ENCODE measurements around the gene ANAPC5. TPM values are rescaled to one million over a fixed set of nuclear protein-coding genes. Genes with fewer than 3 reads are reported as not detected.

Gene ANAPC5
- polyA plus RNA-seq, 3 donors = 67.3 to 161 (median 114) TPM

DNA sequence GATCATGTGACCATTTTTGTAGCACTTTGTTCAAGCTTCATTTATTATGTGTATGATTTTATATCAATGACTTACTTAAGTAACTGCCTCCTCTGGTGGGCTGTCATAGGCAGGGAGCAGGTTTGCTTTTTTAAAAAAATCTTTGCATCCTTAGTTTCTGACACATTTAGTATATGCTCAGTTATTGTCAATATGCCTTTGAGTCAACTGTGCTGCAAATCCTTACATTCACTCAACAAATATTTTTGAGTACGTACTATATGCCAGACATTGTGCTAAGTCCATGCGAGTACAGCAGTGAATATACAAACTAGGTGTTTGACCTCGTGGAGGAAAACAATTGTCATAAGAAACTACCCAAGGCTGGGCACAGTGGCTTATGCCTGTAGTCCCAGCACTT is 4.4 kb upstream of the ANAPC5 start:
- Mint-ChIP-seq H3K4me1 (peaks cover 8% of the 10 kb centered on the region), H3K27me3 (ENCODE audit: low read depth in 3 of 3) (peaks cover 3 to 4% (median 4%) of the 10 kb centered on the region in 3 donors), H3K36me3 (no peaks in the 10 kb centered on the region), H3K27ac (no peak overlapping the region), H3K9me3 (peaks cover 0 to 1% (median 0%) of the 10 kb centered on the region in 7 donors), H3K4me3 (no peak overlapping the region)
- H4K20me1 ChIP-seq (ENCODE audit: insufficient read depth, low read length) = no peaks in the 10 kb centered on the region
- no peak overlapping the region for H3K27ac ChIP-seq (ENCODE audit: low read depth in 1 of 2, low read length in 2 of 2)
- no peaks in the 10 kb centered on the region for H3K27me3 ChIP-seq (ENCODE audit: control insufficient read depth in 2 of 2, insufficient read depth in 2 of 2, low read length in 2 of 2)
- WGBS (ENCODE audit: insufficient coverage) = 95% methylated on average over 2 of the region's 3 CpGs
- no peaks in the 10 kb centered on the region for H3K9me3 ChIP-seq (replicated peaks in 1 of 2; ENCODE audit: control insufficient read depth in 1 of 2, insufficient read depth in 1 of 2, low read length in 2 of 2)
- DNase-seq = no peak
- H3K9ac ChIP-seq (ENCODE audit: insufficient read depth, low read length, poor library complexity, severe bottlenecking) = no peak overlapping the region
- no peak for TF ChIP-seq CTCF (IDR thresholded peaks at IDR 0.05)
- no peak overlapping the region for H3K4me2 ChIP-seq (replicated peaks; ENCODE audit: extremely low read depth, low read length, poor library complexity, severe bottlenecking)
- H3K4me1 ChIP-seq (ENCODE audit: control insufficient read depth in 1 of 2, insufficient read depth in 2 of 2, low read length in 2 of 2) = peaks cover 7% of the 10 kb centered on the region in 2 donors
- no peak overlapping the region for H3K4me3 ChIP-seq (replicated peaks in 1 of 3; ENCODE audit: low read depth in 2 of 3, low read length in 3 of 3)
- no peak overlapping the region for H2AFZ ChIP-seq (ENCODE audit: insufficient read depth, low read depth, low read length, poor library complexity, severe bottlenecking)
- H3K79me2 ChIP-seq (ENCODE audit: insufficient read depth, low read length) = peaks cover 5% of the 10 kb centered on the region
- H3K36me3 ChIP-seq (replicated peaks in 1 of 2; ENCODE audit: control insufficient read depth in 1 of 2, insufficient read depth in 2 of 2, low read length in 2 of 2) = no peaks in the 10 kb centered on the region
- intact Hi-C loops (cut with micrococcal nuclease) = no loop called here

DNA sequence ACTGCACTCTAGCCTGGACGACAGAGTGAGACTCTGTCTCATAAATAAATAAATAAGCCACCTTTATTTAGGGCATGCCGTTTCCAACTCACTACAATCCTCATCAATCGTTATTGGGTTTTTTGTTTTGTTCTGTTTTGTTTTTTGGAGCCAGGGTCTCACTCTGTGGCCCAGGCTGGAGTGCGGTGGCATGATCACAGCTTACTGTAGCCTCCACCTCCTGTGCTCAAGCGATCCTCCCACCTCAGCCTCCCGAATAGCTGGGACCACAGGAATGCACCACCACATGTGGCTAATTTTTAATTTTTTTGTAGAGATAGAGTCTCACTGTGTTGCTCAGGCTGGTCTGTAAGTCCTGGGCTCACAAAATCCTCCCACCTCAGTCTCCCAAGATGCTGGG is 3.6 kb upstream of the ANAPC5 start:
- H3K4me2 ChIP-seq (replicated peaks; ENCODE audit: extremely low read depth, low read length, poor library complexity, severe bottlenecking) = no peak overlapping the region
- no peak overlapping the region for H3K4me3 ChIP-seq (replicated peaks in 1 of 3; ENCODE audit: low read depth in 2 of 3, low read length in 3 of 3)
- H3K4me1 ChIP-seq (ENCODE audit: control insufficient read depth in 1 of 2, insufficient read depth in 2 of 2, low read length in 2 of 2) = peaks cover 15% of the 10 kb centered on the region in 2 donors
- no peaks in the 10 kb centered on the region for H3K9me3 ChIP-seq (replicated peaks in 1 of 2; ENCODE audit: control insufficient read depth in 1 of 2, insufficient read depth in 1 of 2, low read length in 2 of 2)
- H3K27ac Mint-ChIP-seq = no peak overlapping the region
- peaks cover 13% of the 10 kb centered on the region for H3K79me2 ChIP-seq (ENCODE audit: insufficient read depth, low read length)
- H3K4me1 Mint-ChIP-seq = peaks cover 15% of the 10 kb centered on the region
- H3K36me3 ChIP-seq (replicated peaks in 1 of 2; ENCODE audit: control insufficient read depth in 1 of 2, insufficient read depth in 2 of 2, low read length in 2 of 2) = no peaks in the 10 kb centered on the region
- H3K9ac ChIP-seq (ENCODE audit: insufficient read depth, low read length, poor library complexity, severe bottlenecking) = no peak overlapping the region
- WGBS (ENCODE audit: insufficient coverage) = 80% methylated on average over 1 of the region's 6 CpGs
- no peak overlapping the region for H3K4me3 Mint-ChIP-seq
- H3K27ac ChIP-seq (ENCODE audit: low read depth in 1 of 2, low read length in 2 of 2) = no peak overlapping the region
- H4K20me1 ChIP-seq (ENCODE audit: insufficient read depth, low read length) = no peaks in the 10 kb centered on the region
- H3K27me3 Mint-ChIP-seq (ENCODE audit: low read depth in 3 of 3) = peaks cover 3 to 4% (median 4%) of the 10 kb centered on the region in 3 donors
- no peak overlapping the region for H2AFZ ChIP-seq (ENCODE audit: insufficient read depth, low read depth, low read length, poor library complexity, severe bottlenecking)
- intact Hi-C loops (cut with micrococcal nuclease) = no loop called here
- no peak for TF ChIP-seq CTCF (IDR thresholded peaks at IDR 0.05)
- no peaks in the 10 kb centered on the region for H3K36me3 Mint-ChIP-seq
- no peaks in the 10 kb centered on the region for H3K27me3 ChIP-seq (ENCODE audit: control insufficient read depth in 2 of 2, insufficient read depth in 2 of 2, low read length in 2 of 2)
- DNase-seq = no peak
- H3K9me3 Mint-ChIP-seq = peaks cover 0 to 1% (median 0%) of the 10 kb centered on the region in 7 donors
